Measurements from ENCODE around the gene RNASET2.
"Not testable (repeated sequence)": the region's sequence is repeated elsewhere in the genome, so short reads cannot be mapped to it uniquely, and the experiment has no call there.

RNASET2 gene

GRCh38 chr6:166969390-166970002 lies 13.1 kb upstream of the RNASET2 start:
- DNase-seq, result no peak

GRCh38 chr6:166966268-166966667 lies 9.9 kb upstream of the RNASET2 start:
- DNase-seq, result no peak

- DNase-seq, result no peak
Measured at GRCh38 chr6:166960609-166960978, 4.2 kb upstream of the RNASET2 start.

GRCh38 chr6:166959911-166960608 lies 3.7 kb upstream of the RNASET2 start:
- DNase-seq, result peak; percentile 35

- peak; percentile 72 for DNase-seq
Measured at GRCh38 chr6:166958926-166959861, 2.8 kb upstream of the RNASET2 start.

- no peak for DNase-seq
Measured at GRCh38 chr6:166957805-166958076, 1.4 kb upstream of the RNASET2 start.

GRCh38 chr6:166957087-166957804 lies 896 bp upstream of the RNASET2 start:
- peak; percentile 68 for DNase-seq

GRCh38 chr6:166955865-166956443 lies 396 bp downstream of the RNASET2 start:
- DNase-seq, result no peak

GRCh38 chr6:166955121-166955864 lies 1.1 kb downstream of the RNASET2 start:
- DNase-seq, result peak; percentile 93

- no peak for DNase-seq
Measured at GRCh38 chr6:166954118-166954713, 2.1 kb downstream of the RNASET2 start.

GRCh38 chr6:166952567-166953486 lies 3.5 kb downstream of the RNASET2 start:
- no peak for DNase-seq

GRCh38 chr6:166952121-166952520 lies 4.2 kb downstream of the RNASET2 start:
- peak; percentile 64 for DNase-seq

GRCh38 chr6:166951670-166952060 lies 4.7 kb downstream of the RNASET2 start:
- DNase-seq, result no peak

- DNase-seq, result peak; percentile 46
Measured at GRCh38 chr6:166950892-166951669, 5.3 kb downstream of the RNASET2 start.

- peak; percentile 74 for DNase-seq
Measured at GRCh38 chr6:166950443-166950821, 5.9 kb downstream of the RNASET2 start.

- peak; percentile 49 for DNase-seq
Measured at GRCh38 chr6:166949528-166950442, 6.6 kb downstream of the RNASET2 start.

- not testable (repeated sequence) for DNase-seq
Measured at GRCh38 chr6:166948724-166949123, 7.6 kb downstream of the RNASET2 start.

- no peak for DNase-seq
Measured at GRCh38 chr6:166947251-166947650, 9.1 kb downstream of the RNASET2 start.

GRCh38 chr6:166946125-166946524 lies 10.2 kb downstream of the RNASET2 start:
- no peak for DNase-seq

Data from MV-4-11 (cell line).